HepG2 (cell line): ENCODE measurements around the gene ASTN2. TPM values are rescaled to one million over a fixed set of nuclear protein-coding genes. Genes with fewer than 3 reads are reported as not detected.

Experiments
- ARNTL ChIP-seq: sonication (generic); formaldehyde crosslinking; IDR thresholded peaks from 2 replicates; pipeline ENCODE4 v1.4.0; 2020; ENCODE audit warnings: mild to moderate bottlenecking, missing genetic modification reagents
- ATF1 ChIP-seq: IDR thresholded peaks from 2 replicates; pipeline ENCODE4 v1.6.1; 2016; ENCODE audit warnings: mild to moderate bottlenecking, control low read depth
- BRCA1 ChIP-seq: sonication (generic); formaldehyde crosslinking; IDR thresholded peaks from 2 replicates; pipeline ENCODE4 v1.4.0; 2020; ENCODE audit warnings: missing genetic modification reagents
- BRD4 ChIP-seq: sonication (generic); formaldehyde crosslinking; IDR thresholded peaks from 2 replicates; pipeline ENCODE4 v1.4.0; 2020; ENCODE audit warnings: missing genetic modification reagents
- CEBPB ChIP-seq: IDR thresholded peaks from 2 replicates; pipeline ENCODE4 v1.6.1; 2011; ENCODE audit warnings: low read depth, low read length, improper control_type of control experiment, borderline replicate concordance
- FOXP1 ChIP-seq, 2 experiments: fragments of 450-650 bp in 1 of 2; IDR thresholded peaks; 2 replicates each; pipeline ENCODE4 v1.6.1; 2017 to 2018; ENCODE audit warnings: antibody characterized with exemption in 1 of 2
- ISX ChIP-seq: sonication (generic); formaldehyde crosslinking; conservative IDR thresholded peaks from 2 replicates; pipeline ENCODE4 v1.5.0; 2020; ENCODE audit warnings: missing genetic modification reagents
- LCORL ChIP-seq, 2 experiments: fragments of 450-650 bp in 1 of 2; sonication (generic) in 1 of 2; formaldehyde crosslinking in 1 of 2; IDR thresholded peaks; 2 replicates each; pipeline versions ENCODE4 v1.5.0 to v1.6.1; 2017 to 2020; ENCODE audit warnings: antibody characterized with exemption in 1 of 2, missing genetic modification reagents in 1 of 2
- NFE2 ChIP-seq: sonication (generic); formaldehyde crosslinking; IDR thresholded peaks from 2 replicates; pipeline ENCODE4 v1.4.0; 2020; ENCODE audit warnings: missing genetic modification reagents
- SPEN ChIP-seq: sonication (generic); formaldehyde crosslinking; IDR thresholded peaks from 2 replicates; pipeline ENCODE4 v1.5.1; 2020; ENCODE audit warnings: low read depth, mild to moderate bottlenecking, missing genetic modification reagents
- USF2 ChIP-seq, 2 experiments: sonication (generic) in 1 of 2; formaldehyde crosslinking in 1 of 2; IDR thresholded peaks; 2 replicates each; pipeline versions ENCODE4 v1.5.1 to v1.6.1; 2011 to 2020; ENCODE audit warnings: borderline replicate concordance in 1 of 2, low read depth in 1 of 2, low read length in 1 of 2, mild to moderate bottlenecking in 1 of 2, missing genetic modification reagents in 1 of 2, moderate library complexity in 1 of 2
- ZMYM4 ChIP-seq: sonication (generic); formaldehyde crosslinking; IDR thresholded peaks from 2 replicates; pipeline ENCODE4 v1.8.1; 2023; ENCODE audit warnings: mild to moderate bottlenecking, missing genetic modification reagents
- ZNF12 ChIP-seq: sonication (generic); formaldehyde crosslinking; IDR thresholded peaks from 2 replicates; pipeline ENCODE4 v1.5.0; 2020; ENCODE audit warnings: missing genetic modification reagents
- ZNF784 ChIP-seq: sonication (generic); formaldehyde crosslinking; IDR thresholded peaks from 2 replicates; pipeline ENCODE4 v1.5.1; 2020; ENCODE audit warnings: missing genetic modification reagents, mild to moderate bottlenecking, borderline replicate concordance
- polyA plus RNA-seq, 8 experiments: library from polyadenylated mRNA; depleted of rRNA in 3 of 8; stranded (reverse) in 7 of 8; unstranded in 1 of 8; fragments of >200 nt; fragmentation: Illumina TruSeq in 4 of 8; extraction: Trizol in 4 of 8; gene quantifications; 2 replicates each; pipeline versions ENCODE4 v1.2.1 to v1.2.3, GENCODE V29; 2011 to 2016; ENCODE audit warnings: low read depth in 4 of 8, missing spikeins in 1 of 8, mixed read lengths in 1 of 8; ENCODE audit not compliant: insufficient read depth in 1 of 8
- total RNA-seq, 5 experiments: library from RNA; depleted of rRNA; stranded (reverse); fragments of >200 nt; fragmentation: Illumina TruSeq; extraction: Trizol; gene quantifications; 2 replicates each; pipeline ENCODE4 v1.2.3, GENCODE V29; 2016; ENCODE audit warnings: low read depth in 1 of 5
- TF ChIP-seq, protein P1 (sequence below): sonication (generic); formaldehyde crosslinking; conservative IDR thresholded peaks from 2 replicates; pipeline ENCODE4 v1.4.0; 2020; ENCODE audit warnings: mild to moderate bottlenecking, missing genetic modification reagents, moderate library complexity

ASTN2 gene
- total and polyA plus RNA-seq, 2 of the 13 experiments (the other 11 are each of a cell fraction or from before 2014, with no cell fraction given), result 5.2 to 13.5 TPM

DNA sequence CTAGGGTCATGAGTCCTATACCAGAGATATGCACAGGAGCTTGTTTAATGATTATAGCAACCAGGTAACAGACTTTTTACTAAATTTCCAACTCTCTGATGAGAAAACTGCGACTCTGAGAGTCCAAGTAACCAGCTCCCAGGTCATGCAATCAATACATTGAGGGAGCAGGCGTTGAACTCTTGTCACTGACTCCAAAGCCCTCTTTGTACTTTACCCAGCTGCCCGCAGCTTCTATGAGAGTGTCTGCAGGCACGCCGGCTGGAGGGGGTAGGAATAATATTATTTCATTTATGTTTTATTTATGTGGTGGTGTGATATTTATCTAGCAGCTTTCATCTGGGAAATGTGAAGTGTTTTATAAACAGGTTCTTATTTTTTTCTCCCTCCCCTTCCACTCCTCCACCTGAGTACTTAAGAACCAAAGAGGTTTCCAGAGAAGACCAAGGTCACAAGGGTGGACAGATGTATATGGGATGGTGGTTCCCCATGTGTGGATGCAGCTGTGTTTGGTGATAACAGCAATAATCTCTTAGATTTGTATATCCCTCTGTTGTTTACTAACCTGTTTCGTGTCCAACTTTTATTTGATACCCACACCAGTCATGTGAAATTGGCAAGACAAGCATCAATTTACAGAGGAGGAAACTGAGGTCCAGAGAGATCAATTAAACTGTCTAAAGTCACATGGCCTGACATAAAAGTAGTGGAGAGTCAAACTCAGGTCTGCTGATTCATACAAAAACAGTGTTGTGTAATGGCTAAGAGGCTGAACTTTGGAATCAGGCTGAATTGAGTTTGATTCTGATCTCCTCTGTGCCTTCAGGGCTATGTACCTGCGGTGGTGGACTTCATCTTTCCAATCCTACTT, 867.9 kb downstream of the ASTN2 start (continued):
- 0 out of 2 replicates have a peak, but pooled peaks have one; percentile 55 for TF ChIP-seq BRCA1 (CRISPR knock-in tag)
- TF ChIP-seq USF2 (IDR thresholded peaks at IDR 0.05; ENCODE audit: low read depth, low read length), result peak; percentile 19; the same call in 1 of the 2 replicates
- TF ChIP-seq USF2 (CRISPR knock-in tag; IDR thresholded peaks at IDR 0.05; ENCODE audit: borderline replicate concordance), result peak; percentile 69; the same call in 1 of the 2 replicates
- peak; percentile 80 for TF ChIP-seq ARNTL (CRISPR knock-in tag)
- no peak for TF ChIP-seq ISX (CRISPR knock-in tag)
- peak; percentile 90 for TF ChIP-seq CEBPB
- TF ChIP-seq ZNF12 (CRISPR knock-in tag), result no peak
- TF ChIP-seq ZMYM4 (CRISPR knock-in tag), result peak; percentile 53; the same call in 1 of the 2 replicates
- 0 out of 2 replicates have a peak, but pooled peaks have one; percentile 12 for TF ChIP-seq ATF1
- 0 out of 2 replicates have a peak, but pooled peaks have one; percentile 22 for TF ChIP-seq ZNF784 (CRISPR knock-in tag)
- TF ChIP-seq, protein P1, sequence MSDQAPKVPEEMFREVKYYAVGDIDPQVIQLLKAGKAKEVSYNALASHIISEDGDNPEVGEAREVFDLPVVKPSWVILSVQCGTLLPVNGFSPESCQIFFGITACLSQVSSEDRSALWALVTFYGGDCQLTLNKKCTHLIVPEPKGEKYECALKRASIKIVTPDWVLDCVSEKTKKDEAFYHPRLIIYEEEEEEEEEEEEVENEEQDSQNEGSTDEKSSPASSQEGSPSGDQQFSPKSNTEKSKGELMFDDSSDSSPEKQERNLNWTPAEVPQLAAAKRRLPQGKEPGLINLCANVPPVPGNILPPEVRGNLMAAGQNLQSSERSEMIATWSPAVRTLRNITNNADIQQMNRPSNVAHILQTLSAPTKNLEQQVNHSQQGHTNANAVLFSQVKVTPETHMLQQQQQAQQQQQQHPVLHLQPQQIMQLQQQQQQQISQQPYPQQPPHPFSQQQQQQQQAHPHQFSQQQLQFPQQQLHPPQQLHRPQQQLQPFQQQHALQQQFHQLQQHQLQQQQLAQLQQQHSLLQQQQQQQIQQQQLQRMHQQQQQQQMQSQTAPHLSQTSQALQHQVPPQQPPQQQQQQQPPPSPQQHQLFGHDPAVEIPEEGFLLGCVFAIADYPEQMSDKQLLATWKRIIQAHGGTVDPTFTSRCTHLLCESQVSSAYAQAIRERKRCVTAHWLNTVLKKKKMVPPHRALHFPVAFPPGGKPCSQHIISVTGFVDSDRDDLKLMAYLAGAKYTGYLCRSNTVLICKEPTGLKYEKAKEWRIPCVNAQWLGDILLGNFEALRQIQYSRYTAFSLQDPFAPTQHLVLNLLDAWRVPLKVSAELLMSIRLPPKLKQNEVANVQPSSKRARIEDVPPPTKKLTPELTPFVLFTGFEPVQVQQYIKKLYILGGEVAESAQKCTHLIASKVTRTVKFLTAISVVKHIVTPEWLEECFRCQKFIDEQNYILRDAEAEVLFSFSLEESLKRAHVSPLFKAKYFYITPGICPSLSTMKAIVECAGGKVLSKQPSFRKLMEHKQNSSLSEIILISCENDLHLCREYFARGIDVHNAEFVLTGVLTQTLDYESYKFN (CRISPR knock-in tag), result peak; percentile 63
- TF ChIP-seq FOXP1 (IDR thresholded peaks at IDR 0.05), result no peak
- TF ChIP-seq FOXP1 (CRISPR knock-in tag; IDR thresholded peaks at IDR 0.05), result 0 out of 2 replicates have a peak, but pooled peaks have one; percentile 12
- peak; percentile 49; the same call in 1 of the 2 replicates for TF ChIP-seq LCORL (IDR thresholded peaks at IDR 0.05)
- peak; percentile 35; the same call in 1 of the 2 replicates for TF ChIP-seq LCORL (CRISPR knock-in tag; IDR thresholded peaks at IDR 0.05)
- 0 out of 2 replicates have a peak, but pooled peaks have one; percentile 7 for TF ChIP-seq SPEN (CRISPR knock-in tag)
- TF ChIP-seq NFE2 (CRISPR knock-in tag), result 0 out of 2 replicates have a peak, but pooled peaks have one; percentile 28
- TF ChIP-seq BRD4 (CRISPR knock-in tag), result no peak
- TF ChIP-seq, all 625 proteins: peak for 87
